Measurements from ENCODE around the gene AP5Z1. TPM values are rescaled to one million over a fixed set of nuclear protein-coding genes. Genes with fewer than 3 reads are reported as not detected.
"Not testable (repeated sequence)": the region's sequence is repeated elsewhere in the genome, so short reads cannot be mapped to it uniquely, and the experiment has no call there.

The AP5Z1 gene
- polyA plus RNA-seq, 6 donors from 2014 or later: 27.8 to 52.3 (median 37.3) TPM

GRCh38 chr7:4798706-4799235 is 23.3 kb downstream of the AP5Z1 start:
- Mint-ChIP-seq H3K4me3 (no peak overlapping the region), H3K4me1 (peaks cover 4 to 5% (median 4%) of the 10 kb centered on the region in 3 donors), H3K36me3 (no peaks in the 10 kb centered on the region), H3K27ac (no peak overlapping the region), H3K9me3 (no peaks in the 10 kb centered on the region), H3K27me3 (no peaks in the 10 kb centered on the region)
- ATAC-seq (ENCODE audit: low read depth in 2 of 2): no peak
- no peak for DNase-seq

GRCh38 chr7:4799508-4800268 is 24.3 kb downstream of the AP5Z1 start:
- H3K4me1 Mint-ChIP-seq: peaks cover 0 to 4% (median 4%) of the 10 kb centered on the region in 3 donors
- DNase-seq: no peak
- H3K27ac Mint-ChIP-seq: no peak overlapping the region
- no peaks in the 10 kb centered on the region for H3K9me3 Mint-ChIP-seq
- no peak overlapping the region for H3K4me3 Mint-ChIP-seq
- no peaks in the 10 kb centered on the region for H3K36me3 Mint-ChIP-seq
- H3K27me3 Mint-ChIP-seq: no peaks in the 10 kb centered on the region
- no peak for ATAC-seq (ENCODE audit: low read depth in 2 of 2)

- Mint-ChIP-seq H3K27me3 (no peaks in the 10 kb centered on the region), H3K36me3 (no peaks in the 10 kb centered on the region), H3K4me3 (no peak overlapping the region), H3K4me1 (peaks cover 0 to 4% (median 4%) of the 10 kb centered on the region in 3 donors), H3K9me3 (no peaks in the 10 kb centered on the region), H3K27ac (peak overlapping the region in 1 of 6 donors; percentile 5)
- ATAC-seq (ENCODE audit: low read depth in 2 of 2): no peak
- DNase-seq: no peak
Measured at GRCh38 chr7:4800487-4800886, 25.1 kb downstream of the AP5Z1 start.

- peak overlapping the region in 1 of 6 donors; percentile 70 for H3K27ac Mint-ChIP-seq
- no peak overlapping the region for H3K4me3 Mint-ChIP-seq
- no peak for DNase-seq
- no peaks in the 10 kb centered on the region for H3K9me3 Mint-ChIP-seq
- no peaks in the 10 kb centered on the region for H3K27me3 Mint-ChIP-seq
- no peaks in the 10 kb centered on the region for H3K36me3 Mint-ChIP-seq
- ATAC-seq (ENCODE audit: low read depth in 2 of 2): no peak
- H3K4me1 Mint-ChIP-seq: peaks cover 0 to 4% (median 4%) of the 10 kb centered on the region in 3 donors
Measured at GRCh38 chr7:4800926-4801838, 25.8 kb downstream of the AP5Z1 start.

GRCh38 chr7:4801839-4802231 is 26.4 kb downstream of the AP5Z1 start:
- Mint-ChIP-seq H3K9me3 (no peaks in the 10 kb centered on the region), H3K27me3 (peaks cover 0 to under 1% (median 0%) of the 10 kb centered on the region in 3 donors), H3K4me1 (peaks cover under 1 to 4% (median 4%) of the 10 kb centered on the region in 3 donors), H3K27ac (no peak overlapping the region), H3K36me3 (no peaks in the 10 kb centered on the region), H3K4me3 (no peak overlapping the region)
- DNase-seq (no peak), ATAC-seq (ENCODE audit: low read depth in 2 of 2) (no peak)

- not testable (repeated sequence) for H3K9me3 Mint-ChIP-seq; ATAC-seq (ENCODE audit: low read depth in 2 of 2); H3K36me3 Mint-ChIP-seq; H3K4me1 Mint-ChIP-seq; H3K27me3 Mint-ChIP-seq; H3K4me3 Mint-ChIP-seq; DNase-seq; H3K27ac Mint-ChIP-seq
Measured at GRCh38 chr7:4802577-4802976, 27.2 kb downstream of the AP5Z1 start.

DNA sequence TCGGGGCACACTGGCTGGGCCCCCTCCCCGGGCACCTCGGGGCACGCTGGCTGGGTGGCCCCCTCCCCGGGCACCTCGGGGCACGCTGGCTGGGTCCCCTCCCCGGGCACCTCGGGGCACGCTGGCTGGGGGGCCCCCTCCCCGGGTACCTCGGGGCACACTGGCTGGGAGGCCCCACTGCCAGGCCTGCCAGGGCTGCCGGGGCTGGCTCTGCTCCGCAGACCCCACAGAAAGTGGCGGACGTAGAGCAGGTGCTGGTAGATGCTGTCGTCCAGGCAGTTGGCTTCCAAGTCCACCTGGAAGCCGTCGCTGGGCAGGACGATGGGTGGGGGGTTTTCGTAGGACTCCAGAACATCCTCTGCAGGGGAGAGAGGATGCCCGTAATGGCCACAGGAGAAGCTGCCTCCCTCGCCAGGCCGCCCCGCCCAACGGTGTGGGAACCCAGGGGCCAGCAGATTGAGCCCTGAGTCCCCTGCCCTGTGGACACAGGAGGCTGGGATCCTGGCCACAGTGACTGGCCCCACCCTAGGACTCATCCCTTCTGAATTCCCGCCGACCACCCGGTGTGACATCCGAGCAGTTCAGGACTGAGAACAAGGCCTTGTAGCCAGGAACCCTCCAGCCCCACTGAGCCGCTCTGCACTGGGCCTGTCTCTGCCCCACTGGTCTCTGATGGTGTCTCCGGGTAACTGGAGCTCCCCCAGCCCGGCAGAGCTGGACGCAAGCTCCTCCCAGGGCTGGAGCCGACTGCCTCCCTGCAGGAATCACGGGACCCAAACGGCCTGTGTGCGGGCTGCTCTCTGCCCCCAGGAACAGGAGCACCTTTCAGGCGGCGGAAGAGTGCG is 28.2 kb downstream of the AP5Z1 start:
- no peak for ATAC-seq (ENCODE audit: low read depth in 2 of 2)
- Mint-ChIP-seq H3K4me1 (peaks cover 4 to 14% (median 8%) of the 10 kb centered on the region in 3 donors), H3K9me3 (no peaks in the 10 kb centered on the region), H3K27me3 (peaks cover 0 to 16% (median 0%) of the 10 kb centered on the region in 3 donors), H3K27ac (no peak overlapping the region), H3K4me3 (no peak overlapping the region), H3K36me3 (no peaks in the 10 kb centered on the region)
- no peak for DNase-seq

GRCh38 chr7:4805110-4805983 is 29.9 kb downstream of the AP5Z1 start:
- Mint-ChIP-seq H3K36me3 (no peaks in the 10 kb centered on the region), H3K9me3 (no peaks in the 10 kb centered on the region), H3K4me3 (no peak overlapping the region), H3K27ac (no peak overlapping the region), H3K4me1 (peaks cover 4 to 25% (median 8%) of the 10 kb centered on the region in 3 donors), H3K27me3 (peaks cover 0 to 31% (median 0%) of the 10 kb centered on the region in 3 donors)
- no peak for ATAC-seq (ENCODE audit: low read depth in 2 of 2)
- no peak for DNase-seq

DNA sequence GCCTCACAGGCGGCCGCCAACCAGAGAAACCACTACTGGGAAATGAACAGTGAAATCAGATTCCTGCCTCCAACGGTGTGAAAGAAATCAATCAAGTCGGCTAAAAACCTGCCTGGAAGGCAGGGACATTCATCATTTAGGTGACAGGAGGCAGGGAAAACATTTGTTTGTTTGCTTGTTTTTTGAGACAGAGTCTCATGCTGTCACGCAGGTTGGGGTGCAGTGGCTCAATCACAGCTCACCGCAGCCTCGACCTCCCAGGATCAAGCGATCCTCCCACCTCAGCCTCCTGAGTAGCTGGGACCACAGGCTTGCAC is 30.5 kb downstream of the AP5Z1 start:
- H3K27ac Mint-ChIP-seq: peak overlapping the region in 1 of 6 donors; percentile 64
- ATAC-seq (ENCODE audit: low read depth in 2 of 2) (no peak), DNase-seq (no peak)
- no peak overlapping the region for H3K4me3 Mint-ChIP-seq
- H3K27me3 Mint-ChIP-seq: peaks cover 0 to 34% (median 0%) of the 10 kb centered on the region in 3 donors
- H3K36me3 Mint-ChIP-seq: no peaks in the 10 kb centered on the region
- peaks cover 4 to 26% (median 8%) of the 10 kb centered on the region in 3 donors for H3K4me1 Mint-ChIP-seq
- no peaks in the 10 kb centered on the region for H3K9me3 Mint-ChIP-seq

DNA sequence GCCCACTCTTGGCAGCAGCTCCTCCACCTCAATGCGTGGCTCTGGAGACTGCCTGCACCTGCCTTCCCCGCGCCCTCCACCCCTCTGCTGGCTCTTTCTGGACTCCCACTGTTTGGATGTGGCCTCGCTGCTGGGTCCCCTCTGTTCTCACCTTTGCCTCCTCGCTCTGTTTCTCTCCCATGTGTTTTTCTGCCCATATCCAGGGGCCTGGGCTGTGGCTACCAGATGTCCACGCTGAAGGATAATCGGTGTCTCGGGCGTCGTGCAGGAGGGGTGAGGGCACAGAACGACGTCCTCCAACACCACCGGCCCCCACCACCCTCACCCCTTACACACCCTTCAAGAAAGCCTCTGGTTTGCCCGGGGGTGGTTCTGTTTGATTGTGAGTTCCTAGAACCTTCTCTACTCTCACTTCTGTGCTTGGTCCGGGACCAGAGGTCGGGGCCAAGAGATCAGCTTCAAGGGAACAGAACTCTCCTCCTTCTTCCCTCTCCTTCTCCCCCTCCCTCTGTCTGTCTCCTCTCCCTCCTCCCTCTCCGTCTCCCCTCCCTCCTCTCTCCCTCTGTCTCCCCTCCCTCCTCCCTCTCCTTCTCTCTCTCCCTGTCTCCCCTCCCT is 31.7 kb downstream of the AP5Z1 start:
- DNase-seq: no peak
- Mint-ChIP-seq H3K4me1 (peaks cover 0 to 26% (median 8%) of the 10 kb centered on the region in 3 donors), H3K36me3 (no peaks in the 10 kb centered on the region), H3K9me3 (no peaks in the 10 kb centered on the region), H3K4me3 (peak overlapping the region in 1 of 8 donors; percentile 46), H3K27me3 (peaks cover 0 to 34% (median 0%) of the 10 kb centered on the region in 3 donors), H3K27ac (peak overlapping the region in 3 of 6 donors; percentile 7 to 71 (median 47))
- no peak for ATAC-seq (ENCODE audit: low read depth in 2 of 2)

DNA sequence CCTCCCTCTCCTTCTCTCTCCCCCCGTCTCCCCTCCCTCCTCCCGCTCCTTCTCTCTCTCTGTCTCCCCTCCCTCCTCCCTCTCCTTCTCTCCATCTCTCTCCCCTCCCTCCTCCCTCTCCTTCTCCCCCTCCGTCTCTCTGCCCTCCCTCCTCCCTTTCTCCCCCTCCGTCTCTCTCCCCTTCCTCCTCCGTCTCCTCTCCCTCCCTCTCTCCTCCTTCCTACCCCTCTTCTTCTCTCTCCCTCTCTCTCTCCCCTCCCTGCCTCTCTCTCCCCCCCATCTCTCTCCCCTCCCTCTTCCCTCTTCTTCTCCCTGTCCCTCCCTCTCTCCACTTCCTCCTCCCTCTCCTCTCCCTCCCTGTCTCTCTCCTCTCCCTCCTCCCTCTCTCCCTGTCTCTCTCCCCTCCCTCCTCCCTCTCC is 32.2 kb downstream of the AP5Z1 start:
- DNase-seq (no peak), ATAC-seq (ENCODE audit: low read depth in 2 of 2) (no peak)
- H3K27ac Mint-ChIP-seq: peak overlapping the region in 2 of 6 donors; percentile 7 to 47
- peak overlapping the region in 2 of 8 donors; percentile 15 to 39 for H3K4me3 Mint-ChIP-seq
- peaks cover 2 to 37% (median 4%) of the 10 kb centered on the region in 3 donors for H3K27me3 Mint-ChIP-seq
- H3K9me3 Mint-ChIP-seq: peaks cover 0 to under 1% (median 0%) of the 10 kb centered on the region in 7 donors
- peaks cover 0 to 4% of the 10 kb centered on the region in 2 donors for H3K36me3 Mint-ChIP-seq
- H3K4me1 Mint-ChIP-seq: peaks cover 0 to 26% (median 8%) of the 10 kb centered on the region in 3 donors

DNA sequence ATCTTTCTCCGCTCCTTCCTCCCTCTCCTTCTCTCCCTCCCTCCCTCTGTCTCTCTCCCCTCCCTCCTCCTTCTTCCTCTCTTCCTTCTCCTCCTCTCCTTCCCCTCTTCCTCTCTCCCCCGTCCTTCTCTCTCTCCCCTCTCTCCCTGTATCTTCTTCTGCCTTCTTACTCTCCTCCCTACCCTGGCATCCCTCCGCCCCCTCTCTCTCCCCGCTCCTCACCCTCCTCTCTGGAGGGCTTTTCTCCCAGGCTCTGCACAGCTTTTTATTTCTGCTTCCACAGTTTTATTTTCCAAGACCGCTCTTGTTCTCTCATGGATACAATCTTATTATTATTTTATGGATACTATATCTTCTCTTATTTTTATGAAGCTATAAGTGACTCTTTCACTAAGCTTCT is 32.6 kb downstream of the AP5Z1 start:
- peaks cover 5 to 41% (median 8%) of the 10 kb centered on the region in 3 donors for H3K27me3 Mint-ChIP-seq
- H3K27ac Mint-ChIP-seq: peak overlapping the region in 1 of 6 donors; percentile 39
- ATAC-seq (ENCODE audit: low read depth in 2 of 2) (no peak), DNase-seq (no peak)
- H3K4me1 Mint-ChIP-seq: peaks cover 0 to 26% (median 8%) of the 10 kb centered on the region in 3 donors
- H3K36me3 Mint-ChIP-seq: peaks cover 0 to 8% of the 10 kb centered on the region in 2 donors
- H3K9me3 Mint-ChIP-seq: peaks cover 0 to 3% (median 0%) of the 10 kb centered on the region in 7 donors
- H3K4me3 Mint-ChIP-seq: peak overlapping the region in 6 of 8 donors; percentile 32 to 88 (median 80)
